ENCODE data around the gene AMMECR1.
"Not testable (repeated sequence)": the region's sequence is repeated elsewhere in the genome, so short reads cannot be mapped to it uniquely, and the experiment has no call there.

Gene AMMECR1

GRCh38 chrX:110341189-110342035, 23.5 kb upstream of the AMMECR1 start:
- no peak overlapping the region for H3K4me3 ChIP-seq (ENCODE audit: low read depth, low read length)
- H3K36me3 ChIP-seq (replicated peaks): no peaks in the 10 kb centered on the region
- H3K27me3 ChIP-seq (replicated peaks): no peaks in the 10 kb centered on the region
- TF ChIP-seq, protein P1, sequence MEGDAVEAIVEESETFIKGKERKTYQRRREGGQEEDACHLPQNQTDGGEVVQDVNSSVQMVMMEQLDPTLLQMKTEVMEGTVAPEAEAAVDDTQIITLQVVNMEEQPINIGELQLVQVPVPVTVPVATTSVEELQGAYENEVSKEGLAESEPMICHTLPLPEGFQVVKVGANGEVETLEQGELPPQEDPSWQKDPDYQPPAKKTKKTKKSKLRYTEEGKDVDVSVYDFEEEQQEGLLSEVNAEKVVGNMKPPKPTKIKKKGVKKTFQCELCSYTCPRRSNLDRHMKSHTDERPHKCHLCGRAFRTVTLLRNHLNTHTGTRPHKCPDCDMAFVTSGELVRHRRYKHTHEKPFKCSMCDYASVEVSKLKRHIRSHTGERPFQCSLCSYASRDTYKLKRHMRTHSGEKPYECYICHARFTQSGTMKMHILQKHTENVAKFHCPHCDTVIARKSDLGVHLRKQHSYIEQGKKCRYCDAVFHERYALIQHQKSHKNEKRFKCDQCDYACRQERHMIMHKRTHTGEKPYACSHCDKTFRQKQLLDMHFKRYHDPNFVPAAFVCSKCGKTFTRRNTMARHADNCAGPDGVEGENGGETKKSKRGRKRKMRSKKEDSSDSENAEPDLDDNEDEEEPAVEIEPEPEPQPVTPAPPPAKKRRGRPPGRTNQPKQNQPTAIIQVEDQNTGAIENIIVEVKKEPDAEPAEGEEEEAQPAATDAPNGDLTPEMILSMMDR (IDR thresholded peaks at IDR 0.05; ENCODE audit: low read depth, low read length, missing control alignments): no peak
- DNase-seq: peak; percentile 79
- in situ Hi-C loops (cut with HindIII; ENCODE audit: low pct_ligation_motif_present, low sequenced_read_pairs): no loop called here
- peak overlapping the region; percentile 73 for H3K27ac ChIP-seq

DNA sequence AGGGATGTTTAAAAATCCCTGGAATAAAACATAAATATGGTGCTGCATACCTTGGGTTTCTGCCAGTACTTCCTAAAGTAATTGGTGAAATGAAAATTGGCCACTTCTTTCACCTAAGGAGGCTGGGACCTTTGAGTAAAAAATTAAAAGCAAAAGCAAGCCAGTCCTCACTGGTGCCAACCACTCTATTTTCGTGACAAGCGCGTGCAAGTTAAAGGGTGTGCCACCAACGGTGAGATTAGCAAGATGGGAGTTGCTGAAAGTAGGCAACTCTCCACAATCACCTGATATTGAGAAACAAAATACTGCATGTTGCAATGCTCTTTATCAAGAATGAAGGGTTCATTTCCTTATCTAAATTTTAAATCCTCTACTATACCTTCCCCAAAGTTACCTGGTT, 21.1 kb upstream of the AMMECR1 start:
- Histone ChIP-seq H3K27ac (no peak overlapping the region), H3K4me3 (ENCODE audit: low read depth, low read length) (no peak overlapping the region), H3K27me3 (replicated peaks) (no peaks in the 10 kb centered on the region), H3K36me3 (replicated peaks) (no peaks in the 10 kb centered on the region)
- in situ Hi-C loops (cut with HindIII; ENCODE audit: low pct_ligation_motif_present, low sequenced_read_pairs): no loop called here
- TF ChIP-seq, protein P1 (IDR thresholded peaks at IDR 0.05; ENCODE audit: low read depth, low read length, missing control alignments): no peak
- no peak for DNase-seq

- H3K27ac ChIP-seq; in situ Hi-C loops (cut with HindIII; ENCODE audit: low pct_ligation_motif_present, low sequenced_read_pairs); DNase-seq; H3K36me3 ChIP-seq (replicated peaks); H3K4me3 ChIP-seq (ENCODE audit: low read depth, low read length); H3K27me3 ChIP-seq (replicated peaks): not testable (repeated sequence)
These were observed 15.6 kb upstream of the AMMECR1 start for GRCh38 chrX:110333458-110333857.

GRCh38 chrX:110331444-110332030, 13.7 kb upstream of the AMMECR1 start:
- TF ChIP-seq, protein P1 (IDR thresholded peaks at IDR 0.05; ENCODE audit: low read depth, low read length, missing control alignments): no peak
- H3K27ac ChIP-seq: no peak overlapping the region
- no peak for DNase-seq
- in situ Hi-C loops (cut with HindIII; ENCODE audit: low pct_ligation_motif_present, low sequenced_read_pairs): no loop called here
- H3K4me3 ChIP-seq (ENCODE audit: low read depth, low read length): no peak overlapping the region
- H3K27me3 ChIP-seq (replicated peaks): no peaks in the 10 kb centered on the region
- H3K36me3 ChIP-seq (replicated peaks): no peaks in the 10 kb centered on the region

GRCh38 chrX:110328613-110329012, 10.7 kb upstream of the AMMECR1 start:
- H3K4me3 ChIP-seq (ENCODE audit: low read depth, low read length); in situ Hi-C loops (cut with HindIII; ENCODE audit: low pct_ligation_motif_present, low sequenced_read_pairs); H3K27me3 ChIP-seq (replicated peaks); H3K27ac ChIP-seq; H3K36me3 ChIP-seq (replicated peaks); DNase-seq: not testable (repeated sequence)

DNA sequence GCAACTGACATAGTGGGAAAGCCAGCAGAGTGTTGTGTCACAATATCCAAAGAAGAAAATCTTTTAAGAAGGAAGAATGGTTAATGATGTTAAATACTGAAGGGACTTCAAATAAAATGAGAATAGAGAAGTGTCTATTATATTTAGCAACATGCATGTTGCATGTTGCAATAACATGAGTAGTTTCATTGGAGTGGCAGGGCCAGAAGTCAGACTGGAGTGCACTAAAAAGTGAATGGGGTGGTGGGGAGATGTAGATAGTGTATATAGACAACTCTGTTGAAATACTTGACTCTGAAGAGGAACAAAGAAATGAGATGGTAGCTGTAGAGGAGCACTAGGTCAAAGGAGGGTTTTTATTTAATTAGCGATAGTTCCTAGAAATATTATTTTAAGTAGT, 9.5 kb upstream of the AMMECR1 start:
- Histone ChIP-seq H3K27me3 (replicated peaks) (no peaks in the 10 kb centered on the region), H3K36me3 (replicated peaks) (no peaks in the 10 kb centered on the region), H3K4me3 (ENCODE audit: low read depth, low read length) (no peak overlapping the region), H3K27ac (no peak overlapping the region)
- TF ChIP-seq, protein P1 (IDR thresholded peaks at IDR 0.05; ENCODE audit: low read depth, low read length, missing control alignments): no peak
- in situ Hi-C loops (cut with HindIII; ENCODE audit: low pct_ligation_motif_present, low sequenced_read_pairs): no loop called here
- no peak for DNase-seq

Measured in brain microvascular endothelial cell (primary cell).